ENCODE measurements around the gene SDHA.

DNA sequence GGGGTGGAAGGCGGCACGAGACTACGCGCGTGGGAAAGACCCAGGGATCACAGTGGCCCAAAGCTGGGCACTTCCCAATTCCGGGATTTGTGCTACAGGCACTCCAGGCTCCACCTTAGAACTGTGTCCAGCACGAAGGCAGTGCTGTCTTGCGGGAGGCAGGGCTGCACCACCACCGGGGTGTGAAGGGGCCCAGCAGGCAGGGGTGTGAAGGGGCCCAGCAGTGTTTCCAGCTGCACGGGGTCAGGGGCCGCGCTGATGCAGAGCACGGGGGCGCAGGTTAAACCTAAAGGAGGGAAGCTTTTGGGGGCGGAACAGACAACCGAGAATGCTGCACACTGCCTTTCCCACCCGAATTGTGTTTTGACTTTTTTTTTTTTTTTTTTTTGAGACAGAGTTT lies 52.2 kb downstream of the SDHA start:
- TF ChIP-seq, protein P1, sequence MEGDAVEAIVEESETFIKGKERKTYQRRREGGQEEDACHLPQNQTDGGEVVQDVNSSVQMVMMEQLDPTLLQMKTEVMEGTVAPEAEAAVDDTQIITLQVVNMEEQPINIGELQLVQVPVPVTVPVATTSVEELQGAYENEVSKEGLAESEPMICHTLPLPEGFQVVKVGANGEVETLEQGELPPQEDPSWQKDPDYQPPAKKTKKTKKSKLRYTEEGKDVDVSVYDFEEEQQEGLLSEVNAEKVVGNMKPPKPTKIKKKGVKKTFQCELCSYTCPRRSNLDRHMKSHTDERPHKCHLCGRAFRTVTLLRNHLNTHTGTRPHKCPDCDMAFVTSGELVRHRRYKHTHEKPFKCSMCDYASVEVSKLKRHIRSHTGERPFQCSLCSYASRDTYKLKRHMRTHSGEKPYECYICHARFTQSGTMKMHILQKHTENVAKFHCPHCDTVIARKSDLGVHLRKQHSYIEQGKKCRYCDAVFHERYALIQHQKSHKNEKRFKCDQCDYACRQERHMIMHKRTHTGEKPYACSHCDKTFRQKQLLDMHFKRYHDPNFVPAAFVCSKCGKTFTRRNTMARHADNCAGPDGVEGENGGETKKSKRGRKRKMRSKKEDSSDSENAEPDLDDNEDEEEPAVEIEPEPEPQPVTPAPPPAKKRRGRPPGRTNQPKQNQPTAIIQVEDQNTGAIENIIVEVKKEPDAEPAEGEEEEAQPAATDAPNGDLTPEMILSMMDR (IDR thresholded peaks at IDR 0.05), result no peak
- TF ChIP-seq ZFX (IDR thresholded peaks at IDR 0.05; ENCODE audit: borderline replicate concordance), result no peak

Measured in 22Rv1 (cell line).